ENCODE results near the gene BICRAL. TPM values are rescaled to one million over a fixed set of nuclear protein-coding genes. Genes with fewer than 3 reads are reported as not detected.

BICRAL gene
- polyA plus RNA-seq, 1 of the 3 experiments (the other 2 are of a cell fraction), result 5.1 TPM

DNA sequence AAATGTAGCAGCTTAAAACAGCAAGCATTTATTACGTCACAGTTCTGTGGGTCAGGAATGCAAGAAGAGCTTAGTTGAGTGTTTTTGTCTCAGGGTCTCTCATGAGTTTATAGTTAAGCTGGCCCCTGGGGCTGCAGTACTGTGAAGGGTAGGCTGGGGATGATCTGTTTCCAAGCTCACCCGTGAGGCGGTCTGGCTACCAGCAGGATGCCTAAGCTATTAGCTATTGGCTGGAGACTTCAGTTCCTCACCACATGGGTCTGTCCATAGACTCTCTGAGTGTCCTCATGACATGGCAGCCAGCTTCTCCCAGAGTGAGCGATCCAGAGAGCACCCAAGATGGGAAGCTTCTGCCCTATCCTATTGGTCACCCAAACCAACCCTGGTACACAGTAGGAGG is 12.8 kb upstream of the BICRAL start (continued):
- TF ChIP-seq ZBTB33 (IDR thresholded peaks at IDR 0.05; ENCODE audit: borderline replicate concordance, low read depth) (no peak), TEAD4 (IDR thresholded peaks at IDR 0.05; ENCODE audit: borderline replicate concordance, insufficient read depth) (no peak), FOSL2 (IDR thresholded peaks at IDR 0.05; ENCODE audit: borderline replicate concordance, low read depth) (no peak), MAX (IDR thresholded peaks at IDR 0.05; ENCODE audit: low read depth) (no peak)

DNA sequence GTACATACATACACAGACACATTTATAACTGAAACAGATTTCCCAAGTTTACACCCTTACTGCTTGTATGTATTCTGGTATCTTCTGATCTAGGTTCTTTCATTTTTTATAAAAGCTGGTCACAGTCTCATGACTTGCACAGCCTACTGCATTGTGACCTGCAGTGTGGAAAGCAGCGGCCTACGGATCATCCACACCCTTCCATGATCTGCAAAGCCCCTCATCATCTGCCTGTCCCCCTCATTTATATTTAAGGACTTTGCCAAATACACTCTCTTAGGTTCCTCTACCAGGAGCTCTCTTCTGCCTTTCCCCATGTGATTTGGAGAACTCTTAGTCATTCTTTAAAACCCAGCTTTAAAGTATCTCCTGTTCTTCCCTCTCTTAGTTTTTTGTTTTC is 12.0 kb upstream of the BICRAL start:
- Histone ChIP-seq H3K9me2 (no peaks in the 10 kb centered on the region), H2AFZ (ENCODE audit: low read depth) (no peak overlapping the region), H3K4me1 (ENCODE audit: control insufficient read depth in 1 of 2, insufficient read depth in 2 of 2, low read depth in 1 of 2, low read length in 1 of 2) (0 out of 4 replicates have a peak, but pooled peaks cover 0 to 10% of the 10 kb centered on the region in 2 experiments), H3K4me3 (ENCODE audit: low read depth in 2 of 2, low read length in 1 of 2) (no peak overlapping the region), H3K27me3 (ENCODE audit: insufficient read depth) (no peaks in the 10 kb centered on the region), H3F3A (replicated peaks; ENCODE audit: insufficient read depth) (peaks cover 20% of the 10 kb centered on the region), H4K20me1 (ENCODE audit: insufficient read depth) (no peaks in the 10 kb centered on the region), H3K79me2 (ENCODE audit: insufficient read depth) (no peaks in the 10 kb centered on the region; the same call in 1 of the 2 replicates), H3K9ac (no peak overlapping the region), H3K4me2 (no peak overlapping the region), H3K27ac (ENCODE audit: low read depth in 2 of 2, low read length in 1 of 2) (no peak overlapping the region), H3K36me3 (replicated peaks in 1 of 2; ENCODE audit: control insufficient read depth in 1 of 2, insufficient read depth in 2 of 2, low read length in 1 of 2) (no peaks in the 10 kb centered on the region), H3K9me3 (no peaks in the 10 kb centered on the region)
- POLR2A ChIA-PET, result interaction anchor here (2.6 kb wide), 1 partner anchor 12 kb away, joined by 15 read pairs; the partner anchor contains the start of gene BICRAL
- no peak for DNase-seq
- CTCF ChIA-PET, result interaction anchor here (0.8 kb wide), 1 partner anchor 105 kb away, joined by 3 read pairs; no protein-coding TSS in a partner anchor
- 97% methylated on average over 2 of the region's 2 CpGs for WGBS (ENCODE audit: low lambda C conversion rate)
- TF ChIP-seq, protein P1, sequence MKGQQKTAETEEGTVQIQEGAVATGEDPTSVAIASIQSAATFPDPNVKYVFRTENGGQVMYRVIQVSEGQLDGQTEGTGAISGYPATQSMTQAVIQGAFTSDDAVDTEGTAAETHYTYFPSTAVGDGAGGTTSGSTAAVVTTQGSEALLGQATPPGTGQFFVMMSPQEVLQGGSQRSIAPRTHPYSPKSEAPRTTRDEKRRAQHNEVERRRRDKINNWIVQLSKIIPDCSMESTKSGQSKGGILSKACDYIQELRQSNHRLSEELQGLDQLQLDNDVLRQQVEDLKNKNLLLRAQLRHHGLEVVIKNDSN (IDR thresholded peaks at IDR 0.05; ENCODE audit: borderline replicate concordance, low read depth), result no peak
- TF ChIP-seq MEF2A (IDR thresholded peaks at IDR 0.05; ENCODE audit: borderline replicate concordance, low read depth) (no peak), POLR2AphosphoS5 (IDR thresholded peaks at IDR 0.05; ENCODE audit: low read depth, low read length) (no peak), ZBTB33 (IDR thresholded peaks at IDR 0.05; ENCODE audit: borderline replicate concordance, low read depth) (no peak), RXRA (IDR thresholded peaks at IDR 0.05; ENCODE audit: borderline replicate concordance, low read depth) (no peak), MAX (IDR thresholded peaks at IDR 0.05; ENCODE audit: low read depth) (no peak), CHD2 (IDR thresholded peaks at IDR 0.05; ENCODE audit: low read length, partially characterized antibody) (no peak), FOXM1 (IDR thresholded peaks at IDR 0.05; ENCODE audit: low read depth) (no peak), CTCF (IDR thresholded peaks at IDR 0.05) (no peak), TCF12 (IDR thresholded peaks at IDR 0.05) (no peak), GABPA (IDR thresholded peaks at IDR 0.05; ENCODE audit: low read depth) (no peak), NFIC (IDR thresholded peaks at IDR 0.05; ENCODE audit: borderline replicate concordance) (no peak), YY1 (IDR thresholded peaks at IDR 0.05; ENCODE audit: low read depth) (no peak)
- TF ChIP-seq, protein P2, sequence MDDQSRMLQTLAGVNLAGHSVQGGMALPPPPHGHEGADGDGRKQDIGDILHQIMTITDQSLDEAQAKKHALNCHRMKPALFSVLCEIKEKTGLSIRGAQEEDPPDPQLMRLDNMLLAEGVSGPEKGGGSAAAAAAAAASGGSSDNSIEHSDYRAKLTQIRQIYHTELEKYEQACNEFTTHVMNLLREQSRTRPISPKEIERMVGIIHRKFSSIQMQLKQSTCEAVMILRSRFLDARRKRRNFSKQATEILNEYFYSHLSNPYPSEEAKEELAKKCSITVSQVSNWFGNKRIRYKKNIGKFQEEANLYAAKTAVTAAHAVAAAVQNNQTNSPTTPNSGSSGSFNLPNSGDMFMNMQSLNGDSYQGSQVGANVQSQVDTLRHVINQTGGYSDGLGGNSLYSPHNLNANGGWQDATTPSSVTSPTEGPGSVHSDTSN (IDR thresholded peaks at IDR 0.05), result no peak
